HG02885 (cell line): Measurements from ENCODE around the gene ADI1.
"Not testable (repeated sequence)": the region's sequence is repeated elsewhere in the genome, so short reads cannot be mapped to it uniquely, and the experiment has no call there.

Experiments used
- ATAC-seq: cut with Tn5 transposase; IDR thresholded peaks from one replicate; pipeline ENCODE4 v1.9.1; 2021; ENCODE audit warnings: mild to moderate bottlenecking; ENCODE audit not compliant: unreplicated experiment, poor library complexity

The ADI1 gene

GRCh38 chr2:3496708-3497080 lies 22.6 kb downstream of the ADI1 start:
- not testable (repeated sequence) for ATAC-seq

DNA sequence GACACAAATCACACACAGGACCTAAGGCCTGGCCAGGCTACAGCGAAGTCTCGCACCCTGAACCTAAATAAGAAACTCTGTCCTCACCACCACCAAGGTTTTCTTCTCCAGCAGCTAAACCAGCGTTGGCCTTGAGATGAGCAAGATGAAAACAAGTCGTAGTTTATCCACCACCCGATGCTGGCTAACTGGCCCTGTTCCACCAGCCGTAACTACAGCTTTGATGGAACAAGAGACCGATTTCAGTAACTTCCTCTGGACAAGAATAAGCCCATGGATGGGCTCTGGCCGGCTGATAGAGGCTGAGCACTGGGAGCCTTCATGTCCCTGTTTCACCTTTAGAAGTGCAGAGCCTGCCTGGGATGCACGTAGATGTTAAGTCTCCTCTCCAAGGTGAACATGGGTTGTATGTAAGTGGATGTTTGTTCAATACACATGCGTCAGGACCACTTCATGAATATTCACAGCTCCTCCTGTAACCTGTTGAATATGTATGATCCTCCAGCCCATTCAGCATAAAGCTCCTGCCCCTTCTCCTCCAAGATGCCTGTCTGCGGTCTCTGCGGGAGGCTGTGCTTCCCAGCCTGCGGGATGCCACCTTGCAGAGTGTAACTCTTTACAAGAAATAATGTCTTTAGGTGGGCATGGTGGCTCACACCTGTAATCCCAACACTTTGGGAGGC lies 24.2 kb downstream of the ADI1 start:
- ATAC-seq = no peak

- no peak for ATAC-seq
Measured at GRCh38 chr2:3493615-3494007, 25.7 kb downstream of the ADI1 start.

DNA sequence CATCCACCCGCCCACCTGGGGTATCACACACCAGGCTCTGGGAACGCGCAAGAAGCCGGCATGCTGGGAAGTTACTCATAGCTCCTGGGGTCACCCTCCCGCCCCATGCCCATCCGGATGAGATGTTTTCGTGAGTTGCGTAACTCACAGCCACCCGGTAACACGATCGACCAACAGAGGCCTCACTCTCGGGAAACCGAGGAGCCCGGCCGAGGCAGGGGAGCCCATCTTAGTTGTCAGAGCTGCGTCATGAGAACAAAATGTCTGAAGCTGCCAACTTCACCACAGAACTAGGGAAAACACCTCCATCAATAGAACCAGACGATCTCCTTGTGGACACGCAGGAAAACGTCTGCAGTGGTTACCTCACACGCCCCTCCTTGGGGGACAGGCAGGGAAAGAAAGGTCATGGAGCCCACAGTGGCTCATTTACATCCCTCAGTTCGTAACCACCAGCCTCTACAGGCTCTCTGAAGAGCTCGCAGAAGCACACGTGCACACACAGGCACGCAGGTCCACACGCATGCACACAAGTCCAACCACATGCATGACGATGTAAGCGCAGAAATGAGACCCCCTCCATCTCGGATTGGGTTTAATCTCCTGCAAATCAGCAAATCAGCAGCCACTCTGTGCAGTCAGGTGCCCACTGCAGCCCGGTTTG lies 26.2 kb downstream of the ADI1 start:
- no peak for ATAC-seq

GRCh38 chr2:3492475-3492787 lies 26.9 kb downstream of the ADI1 start:
- ATAC-seq = not testable (repeated sequence)

DNA sequence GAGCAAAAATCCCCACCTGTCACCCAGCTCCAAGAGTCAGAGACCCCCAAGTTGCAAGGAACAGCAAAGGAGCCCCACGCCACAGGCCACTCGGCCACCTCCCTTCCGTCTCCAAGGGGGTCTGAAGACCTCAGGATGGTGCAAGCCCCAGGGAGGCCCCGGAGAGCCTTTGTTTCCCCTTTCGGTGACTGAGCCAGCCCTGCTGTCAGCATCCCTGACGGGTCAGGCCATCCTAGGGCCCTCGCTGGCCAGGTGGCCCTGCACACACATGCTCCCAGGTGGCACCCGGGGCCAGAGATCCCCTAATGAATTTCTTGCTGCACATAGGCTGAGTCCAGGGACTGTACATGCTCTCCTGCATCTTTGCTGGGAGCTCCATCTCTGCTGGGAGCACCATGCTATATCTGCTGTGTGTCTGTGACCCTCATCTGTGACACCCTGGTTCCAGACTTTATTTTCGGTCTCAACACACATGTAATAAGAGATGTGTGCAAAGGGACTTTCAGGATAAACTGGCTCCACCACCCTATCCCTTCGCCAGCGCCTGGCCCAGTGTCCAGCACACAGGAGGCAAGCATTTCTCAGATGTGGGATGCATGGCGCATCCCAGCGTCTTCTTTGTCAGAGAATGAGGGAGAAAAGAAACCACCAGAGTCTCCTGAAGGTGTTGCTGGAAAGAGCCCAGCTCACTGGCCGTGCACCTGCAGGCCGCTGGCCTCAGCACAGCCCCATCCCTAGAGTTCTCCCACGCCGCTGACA lies 27.4 kb downstream of the ADI1 start:
- ATAC-seq = no peak

DNA sequence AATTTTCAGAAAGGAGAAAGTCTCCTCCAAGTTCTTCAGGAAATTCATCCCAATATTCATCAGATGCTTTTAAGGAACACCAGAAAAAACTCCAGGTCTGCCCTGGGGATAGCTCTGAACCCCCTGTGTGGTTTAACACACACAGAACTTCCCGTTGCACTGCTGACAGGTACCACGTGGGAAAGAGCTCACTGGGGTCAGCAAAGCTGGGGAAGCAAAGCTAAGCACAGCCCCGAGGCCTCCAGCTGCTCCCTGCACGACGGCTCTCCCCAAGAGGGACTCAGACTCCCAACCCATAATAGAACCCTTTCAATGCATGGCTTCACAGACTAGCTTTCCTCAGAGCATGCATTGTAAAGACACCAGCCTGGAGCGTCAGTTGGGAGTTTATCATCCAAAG lies 28.0 kb downstream of the ADI1 start:
- no peak for ATAC-seq

DNA sequence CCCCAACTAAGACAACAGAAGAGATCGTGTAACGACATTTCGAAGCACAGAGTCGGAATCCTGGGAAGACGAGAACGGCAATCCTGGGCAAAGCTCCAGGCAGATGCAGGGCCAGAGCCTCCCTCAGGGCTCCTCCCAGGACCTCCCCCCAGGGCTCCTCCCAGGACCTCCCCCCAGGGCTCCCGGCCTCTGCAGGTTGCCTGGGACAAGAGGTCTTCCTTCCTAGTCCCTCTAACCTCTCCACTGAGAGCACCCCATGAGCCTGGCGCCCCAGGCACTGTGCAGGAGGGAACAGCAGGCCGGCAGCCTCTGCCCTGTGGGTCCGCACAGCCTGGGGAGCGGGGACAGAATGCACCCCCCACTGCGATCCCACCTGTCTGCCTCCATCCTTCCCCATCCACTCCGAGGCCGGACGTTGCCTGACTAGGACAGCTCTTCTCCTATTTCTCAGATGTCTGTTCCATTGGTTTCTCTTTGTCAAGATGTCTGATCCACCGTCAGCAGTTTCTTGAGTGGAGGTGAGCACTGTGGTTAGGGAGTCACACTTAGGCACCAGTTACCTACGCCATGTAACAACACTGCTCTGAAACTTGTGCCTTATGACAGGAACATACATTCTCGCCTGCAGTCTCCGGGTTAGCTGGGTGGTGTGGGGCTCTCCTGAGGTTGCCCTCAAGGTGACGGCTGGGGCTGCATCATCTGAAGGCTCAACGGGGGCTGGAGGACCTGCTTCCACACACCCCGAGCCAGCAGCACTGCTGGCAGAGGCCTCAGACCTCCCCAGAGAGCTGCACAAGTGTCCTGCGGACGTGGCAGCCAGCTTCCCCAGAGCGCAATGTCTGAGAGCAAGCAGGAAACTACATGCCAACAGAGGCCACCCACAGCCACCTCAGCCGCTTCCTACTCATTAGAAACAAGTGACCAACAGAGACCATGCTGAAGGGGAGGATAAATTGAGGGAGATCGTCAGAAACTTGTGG lies 28.9 kb downstream of the ADI1 start:
- ATAC-seq = no peak

GRCh38 chr2:3489764-3490115 lies 29.6 kb downstream of the ADI1 start:
- ATAC-seq = no peak

DNA sequence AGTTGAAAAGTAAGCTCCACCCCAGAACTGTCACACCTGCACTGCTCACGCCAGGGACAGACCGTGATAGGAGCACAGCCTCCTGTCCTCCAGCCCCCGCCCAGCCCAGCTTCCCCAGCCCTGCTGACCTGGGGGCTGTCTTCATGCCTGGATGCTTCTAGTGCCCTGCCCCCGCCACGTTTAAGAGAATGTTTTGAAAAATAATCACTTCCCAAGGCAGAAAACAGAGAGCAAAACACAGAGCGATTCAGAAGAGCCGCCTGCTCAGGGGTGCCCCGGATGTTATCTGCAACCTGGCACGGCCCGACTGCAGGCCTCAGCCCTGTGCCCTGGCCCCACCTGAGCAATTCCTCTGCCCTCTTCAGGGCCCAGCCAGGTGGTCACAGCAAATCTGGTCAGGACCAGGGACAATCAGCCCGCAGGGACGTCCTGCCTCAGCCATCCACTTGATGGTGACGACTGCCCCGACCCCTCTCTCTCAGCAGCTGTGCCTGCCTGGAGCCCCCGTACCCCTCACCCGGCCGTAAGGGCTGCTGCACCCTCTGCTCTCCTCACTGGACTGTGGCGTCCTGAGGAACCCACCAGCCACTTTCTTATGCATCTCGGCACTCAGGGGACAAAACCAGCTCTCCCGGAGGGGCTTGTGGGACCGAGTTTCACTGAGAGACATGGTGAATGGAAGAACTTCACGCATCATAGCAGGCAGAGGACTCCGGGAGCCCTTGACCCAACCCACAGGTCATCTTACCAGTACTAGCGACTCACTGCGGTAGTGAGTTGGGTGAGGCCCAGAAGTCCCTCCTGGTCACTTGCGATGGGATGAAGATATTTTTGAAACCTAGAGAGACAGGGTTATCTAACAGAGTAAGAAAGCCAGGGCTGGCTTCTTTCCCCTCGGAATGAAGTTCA lies 30.2 kb downstream of the ADI1 start:
- ATAC-seq = no peak

DNA sequence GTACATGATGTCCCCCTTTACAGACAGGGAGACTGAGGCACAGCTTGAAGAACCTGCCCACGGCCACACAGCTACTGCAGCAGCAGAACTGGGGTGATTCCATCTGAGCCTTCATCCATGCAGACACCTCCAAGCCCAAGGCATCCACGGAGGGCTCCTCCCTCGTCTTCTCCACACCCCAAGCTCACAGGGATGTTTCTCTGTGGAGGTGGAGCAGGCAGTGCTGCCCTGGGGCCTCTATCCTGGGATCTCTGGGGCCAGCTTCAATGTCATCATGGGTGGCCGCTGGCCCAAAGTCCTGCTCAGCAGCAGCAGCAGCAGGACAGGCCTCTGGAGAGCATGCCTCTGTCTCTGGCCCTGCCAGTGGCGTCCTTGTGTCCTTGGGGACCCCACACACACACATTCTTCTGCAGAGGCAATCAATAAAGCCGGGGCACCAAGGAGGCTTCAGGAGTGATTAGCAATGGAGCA lies 31.2 kb downstream of the ADI1 start:
- ATAC-seq = no peak

GRCh38 chr2:3487432-3487831 lies 31.9 kb downstream of the ADI1 start:
- ATAC-seq = no peak

GRCh38 chr2:3487028-3487425 lies 32.3 kb downstream of the ADI1 start:
- no peak for ATAC-seq

DNA sequence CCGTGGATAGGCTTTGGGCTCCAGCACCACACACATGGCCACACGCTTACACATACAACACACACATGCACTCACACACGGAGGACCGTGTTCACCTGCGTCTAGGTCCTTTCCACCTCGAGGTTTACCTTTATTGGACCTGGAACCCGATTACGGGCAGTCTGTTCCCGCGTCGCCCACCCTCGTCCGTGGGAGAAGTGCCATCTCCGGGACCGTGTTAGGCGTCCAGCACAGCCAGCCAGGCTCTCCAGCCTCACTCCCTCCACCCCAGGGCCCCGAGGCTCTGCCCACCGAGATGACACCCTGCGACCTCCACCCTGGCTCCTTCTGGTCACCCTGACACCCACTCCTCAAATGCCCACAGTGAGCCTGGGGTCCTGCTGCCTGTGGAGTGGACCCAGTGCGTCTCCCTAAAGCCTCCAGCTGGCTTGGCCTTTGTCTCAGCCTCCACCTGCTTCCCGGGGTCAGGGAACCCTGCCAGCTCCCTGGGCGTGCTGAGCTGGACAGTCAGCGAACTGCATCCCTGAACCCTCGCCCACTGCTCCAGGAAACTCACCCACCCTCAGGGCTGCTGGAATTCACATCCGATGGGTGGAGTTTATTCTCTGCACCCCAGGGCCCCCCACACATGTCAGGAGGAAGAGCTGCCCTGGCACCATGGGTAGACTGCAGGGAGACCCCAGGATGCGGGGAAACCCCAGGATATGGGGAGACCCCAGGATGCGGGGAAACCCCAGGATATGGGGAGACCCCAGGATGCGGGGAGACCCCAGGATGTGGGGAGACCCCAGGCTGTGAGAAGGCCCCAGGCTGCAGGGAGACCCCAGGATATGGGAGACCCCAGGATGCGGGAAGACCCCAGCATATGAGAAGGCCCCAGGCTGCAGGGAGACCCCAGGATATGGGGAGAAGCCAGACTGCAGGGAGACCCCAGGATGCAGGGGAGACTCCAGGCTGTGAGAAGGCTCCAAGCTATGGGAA lies 33.0 kb downstream of the ADI1 start:
- no peak for ATAC-seq

DNA sequence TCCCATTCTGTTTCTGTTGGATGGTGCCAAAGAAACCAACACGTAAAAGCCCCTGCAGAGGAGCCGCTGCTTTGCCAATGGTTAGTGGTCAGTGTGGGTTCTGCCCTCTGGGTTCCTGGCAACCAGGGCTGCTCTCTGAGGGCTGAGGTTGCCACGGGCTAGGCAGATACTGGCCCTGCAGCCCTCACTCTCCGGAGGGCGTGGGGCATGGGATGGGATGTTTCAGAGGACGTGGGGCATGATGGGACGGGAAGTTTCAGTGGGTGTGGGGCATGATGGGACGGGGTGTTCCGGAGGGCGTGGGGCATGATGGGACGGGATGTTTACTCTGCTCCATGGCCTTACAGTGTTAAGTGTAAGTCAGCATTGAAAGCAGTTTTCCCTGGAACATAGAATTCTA lies 34.2 kb downstream of the ADI1 start:
- no peak for ATAC-seq

DNA sequence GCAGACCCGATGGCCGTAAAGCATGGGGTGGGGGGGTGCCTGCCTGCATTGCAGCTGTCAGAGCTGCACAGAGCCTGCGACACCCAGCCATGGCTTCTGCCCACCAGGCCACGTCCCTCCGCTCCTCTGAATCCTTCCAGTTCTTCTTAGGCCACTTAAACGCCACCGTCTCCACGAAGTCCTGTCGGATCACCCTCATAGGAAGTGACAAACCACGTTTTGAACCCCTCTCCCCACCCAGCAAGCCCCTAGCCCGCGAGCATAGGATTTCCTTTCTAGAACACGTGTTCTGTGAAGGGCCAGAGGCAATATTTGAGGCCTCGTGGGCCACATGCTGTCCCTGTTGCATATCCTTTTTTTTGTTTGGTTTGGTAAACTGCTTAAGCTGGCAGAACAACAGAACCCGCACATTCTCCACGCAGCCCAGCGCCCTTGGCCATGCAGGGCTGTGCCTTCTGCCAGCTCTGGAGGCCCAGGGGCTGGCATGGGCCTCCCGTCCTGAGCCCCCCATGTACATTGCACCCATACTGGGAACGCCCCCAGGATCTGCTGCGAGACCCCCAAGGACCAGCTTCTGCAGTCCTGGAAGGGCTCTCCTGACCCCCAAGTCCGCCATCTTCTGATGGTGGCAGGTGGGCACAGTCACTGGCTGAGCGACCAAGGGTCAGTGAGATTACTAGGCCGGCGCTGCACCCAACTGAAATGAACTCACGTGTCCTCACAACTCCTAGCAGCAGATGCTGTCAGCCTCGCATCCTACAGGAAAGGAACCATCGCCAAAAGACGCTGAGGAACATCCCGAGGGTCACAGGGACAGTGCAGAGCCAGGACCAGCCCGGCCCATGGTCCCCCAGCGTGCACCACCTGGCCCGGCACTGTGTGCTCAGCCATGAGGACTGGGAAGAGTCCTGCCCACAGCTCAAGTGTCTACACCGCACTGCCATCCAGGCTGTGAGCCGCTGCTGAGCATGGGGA lies 35.1 kb downstream of the ADI1 start:
- no peak for ATAC-seq
